K562 (cell line): ENCODE data around the gene DHX29. TPM values are rescaled to one million over a fixed set of nuclear protein-coding genes. Genes with fewer than 3 reads are reported as not detected.
A peak's percentile ranks its signal among the peaks of the same experiment; 100 is the strongest.

Experiments used
- CBX3 ChIP-seq, 2 experiments: IDR thresholded peaks; 1 replicate in 1 of 2; 2 replicates in 1 of 2; pipeline ENCODE4 v1.6.1; 2012; ENCODE audit warnings: inconsistent platforms in 2 of 2, low read length in 2 of 2, borderline replicate concordance in 1 of 2, control low read depth in 1 of 2
- HDGF ChIP-seq: fragments of 450-650 bp; IDR thresholded peaks from 2 replicates; pipeline ENCODE4 v1.6.1; 2016
- HIVEP1 ChIP-seq: fragments of 250-450 bp; sonication (Bioruptor Pico); IDR thresholded peaks from 2 replicates; pipeline ENCODE4 v1.4.0; 2020; ENCODE audit warnings: mild to moderate bottlenecking
- RFX7 ChIP-seq: fragments of 250-450 bp; sonication (Bioruptor Pico); IDR thresholded peaks from 2 replicates; pipeline ENCODE4 v1.5.1; 2021; ENCODE audit warnings: mild to moderate bottlenecking
- SMAD4 ChIP-seq: fragments of 250-450 bp; sonication (Bioruptor Pico); conservative IDR thresholded peaks from 2 replicates; pipeline ENCODE4 v1.8.0; 2021; ENCODE audit warnings: inconsistent platforms, mild to moderate bottlenecking, moderate library complexity
- SUPT5H ChIP-seq: fragments of 450-650 bp; IDR thresholded peaks from 2 replicates; pipeline ENCODE4 v1.6.1; 2016
- TCF3 ChIP-seq: sonication (generic); formaldehyde crosslinking; IDR thresholded peaks from 2 replicates; pipeline ENCODE4 v1.4.0; 2020; ENCODE audit warnings: mild to moderate bottlenecking, missing genetic modification reagents
- polyA plus RNA-seq, 8 experiments: library from polyadenylated mRNA; depleted of rRNA in 4 of 8; stranded (reverse) in 5 of 8; unstranded in 3 of 8; fragments of >200 nt; fragmentation: Nextera tagmentation in 2 of 8; fragmentation: Illumina TruSeq in 1 of 8; extraction: Ambion mirVana in 2 of 8; extraction: Trizol in 1 of 8; gene quantifications; 2 replicates each; pipeline versions ENCODE4 v1.2.1 to v1.2.3, GENCODE V29; 2011 to 2014; ENCODE audit warnings: inconsistent platforms in 1 of 8, missing spikeins in 1 of 8
- total RNA-seq, 7 experiments: library from RNA; depleted of rRNA in 6 of 7; stranded (reverse); fragments of >200 nt in 6 of 7; fragmentation: Illumina TruSeq in 2 of 7; extraction: Trizol in 2 of 7; gene quantifications; 2 replicates each; pipeline versions ENCODE4 v1.2.1 to v1.2.3, GENCODE V29; 2011 to 2021; ENCODE audit warnings: low replicate concordance in 1 of 7
- TF ChIP-seq, protein P1 (sequence below): fragments of 450-650 bp; IDR thresholded peaks from 2 replicates; pipeline ENCODE4 v1.6.1; 2016; ENCODE audit warnings: mild to moderate bottlenecking, moderate library complexity
- TF ChIP-seq, protein P2 (sequence below): sonication (generic); formaldehyde crosslinking; IDR thresholded peaks from 2 replicates; pipeline ENCODE4 v1.8.0; 2022; ENCODE audit warnings: mild to moderate bottlenecking, missing genetic modification reagents
- TF ChIP-seq, protein P3 (sequence below): sonication (generic); formaldehyde crosslinking; IDR thresholded peaks from 2 replicates; pipeline ENCODE4 v1.9.0; 2022; ENCODE audit warnings: mild to moderate bottlenecking, missing genetic modification reagents

The DHX29 gene
- total and polyA plus RNA-seq, 9 of the 15 experiments (the other 6 are each of a cell fraction or from before 2014, with no cell fraction given) = 7.5 to 42.1 (median 25.0) TPM

DNA sequence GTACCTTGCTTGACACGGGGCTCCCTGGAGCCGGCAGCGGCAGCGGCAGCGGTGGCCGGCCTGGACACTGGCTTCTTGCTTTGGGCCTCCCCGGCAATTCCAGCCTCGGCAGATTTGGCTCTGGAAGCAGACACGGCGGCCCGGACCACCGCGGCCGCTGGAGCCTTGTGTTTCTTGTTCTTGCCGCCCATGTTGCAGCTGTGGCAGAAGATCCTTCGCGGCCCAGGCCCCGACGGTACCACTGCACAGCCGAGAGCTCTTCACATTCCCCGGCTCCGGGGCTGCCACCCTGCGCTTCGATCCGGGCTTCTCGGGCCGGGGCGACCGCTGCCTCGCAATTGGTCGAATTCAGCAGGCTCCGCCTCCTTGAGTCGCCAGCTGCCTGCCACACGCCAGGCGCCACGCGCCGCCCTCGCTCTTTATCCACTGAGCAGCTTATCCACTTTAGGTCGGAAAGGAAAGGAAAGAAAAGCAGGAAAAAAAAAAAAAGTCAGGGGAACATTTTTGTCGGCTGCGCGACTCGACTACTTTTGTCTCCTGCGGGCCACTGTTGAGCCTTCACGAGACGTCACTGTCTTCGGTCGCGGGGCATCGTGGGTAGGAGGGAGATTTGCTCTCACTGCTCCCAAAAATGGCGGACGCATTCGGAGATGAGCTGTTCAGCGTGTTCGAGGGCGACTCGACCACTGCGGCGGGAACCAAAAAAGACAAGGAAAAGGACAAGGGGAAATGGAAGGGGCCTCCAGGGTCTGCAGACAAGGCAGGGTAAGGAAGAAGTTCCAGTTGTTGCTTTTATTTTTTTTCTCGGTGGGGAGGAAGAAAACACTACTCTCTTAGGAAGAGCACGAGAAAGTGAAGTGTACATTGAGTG lies at the start of gene DHX29, which contains the start of gene MTREX (continued):
- TF ChIP-seq, protein P1, sequence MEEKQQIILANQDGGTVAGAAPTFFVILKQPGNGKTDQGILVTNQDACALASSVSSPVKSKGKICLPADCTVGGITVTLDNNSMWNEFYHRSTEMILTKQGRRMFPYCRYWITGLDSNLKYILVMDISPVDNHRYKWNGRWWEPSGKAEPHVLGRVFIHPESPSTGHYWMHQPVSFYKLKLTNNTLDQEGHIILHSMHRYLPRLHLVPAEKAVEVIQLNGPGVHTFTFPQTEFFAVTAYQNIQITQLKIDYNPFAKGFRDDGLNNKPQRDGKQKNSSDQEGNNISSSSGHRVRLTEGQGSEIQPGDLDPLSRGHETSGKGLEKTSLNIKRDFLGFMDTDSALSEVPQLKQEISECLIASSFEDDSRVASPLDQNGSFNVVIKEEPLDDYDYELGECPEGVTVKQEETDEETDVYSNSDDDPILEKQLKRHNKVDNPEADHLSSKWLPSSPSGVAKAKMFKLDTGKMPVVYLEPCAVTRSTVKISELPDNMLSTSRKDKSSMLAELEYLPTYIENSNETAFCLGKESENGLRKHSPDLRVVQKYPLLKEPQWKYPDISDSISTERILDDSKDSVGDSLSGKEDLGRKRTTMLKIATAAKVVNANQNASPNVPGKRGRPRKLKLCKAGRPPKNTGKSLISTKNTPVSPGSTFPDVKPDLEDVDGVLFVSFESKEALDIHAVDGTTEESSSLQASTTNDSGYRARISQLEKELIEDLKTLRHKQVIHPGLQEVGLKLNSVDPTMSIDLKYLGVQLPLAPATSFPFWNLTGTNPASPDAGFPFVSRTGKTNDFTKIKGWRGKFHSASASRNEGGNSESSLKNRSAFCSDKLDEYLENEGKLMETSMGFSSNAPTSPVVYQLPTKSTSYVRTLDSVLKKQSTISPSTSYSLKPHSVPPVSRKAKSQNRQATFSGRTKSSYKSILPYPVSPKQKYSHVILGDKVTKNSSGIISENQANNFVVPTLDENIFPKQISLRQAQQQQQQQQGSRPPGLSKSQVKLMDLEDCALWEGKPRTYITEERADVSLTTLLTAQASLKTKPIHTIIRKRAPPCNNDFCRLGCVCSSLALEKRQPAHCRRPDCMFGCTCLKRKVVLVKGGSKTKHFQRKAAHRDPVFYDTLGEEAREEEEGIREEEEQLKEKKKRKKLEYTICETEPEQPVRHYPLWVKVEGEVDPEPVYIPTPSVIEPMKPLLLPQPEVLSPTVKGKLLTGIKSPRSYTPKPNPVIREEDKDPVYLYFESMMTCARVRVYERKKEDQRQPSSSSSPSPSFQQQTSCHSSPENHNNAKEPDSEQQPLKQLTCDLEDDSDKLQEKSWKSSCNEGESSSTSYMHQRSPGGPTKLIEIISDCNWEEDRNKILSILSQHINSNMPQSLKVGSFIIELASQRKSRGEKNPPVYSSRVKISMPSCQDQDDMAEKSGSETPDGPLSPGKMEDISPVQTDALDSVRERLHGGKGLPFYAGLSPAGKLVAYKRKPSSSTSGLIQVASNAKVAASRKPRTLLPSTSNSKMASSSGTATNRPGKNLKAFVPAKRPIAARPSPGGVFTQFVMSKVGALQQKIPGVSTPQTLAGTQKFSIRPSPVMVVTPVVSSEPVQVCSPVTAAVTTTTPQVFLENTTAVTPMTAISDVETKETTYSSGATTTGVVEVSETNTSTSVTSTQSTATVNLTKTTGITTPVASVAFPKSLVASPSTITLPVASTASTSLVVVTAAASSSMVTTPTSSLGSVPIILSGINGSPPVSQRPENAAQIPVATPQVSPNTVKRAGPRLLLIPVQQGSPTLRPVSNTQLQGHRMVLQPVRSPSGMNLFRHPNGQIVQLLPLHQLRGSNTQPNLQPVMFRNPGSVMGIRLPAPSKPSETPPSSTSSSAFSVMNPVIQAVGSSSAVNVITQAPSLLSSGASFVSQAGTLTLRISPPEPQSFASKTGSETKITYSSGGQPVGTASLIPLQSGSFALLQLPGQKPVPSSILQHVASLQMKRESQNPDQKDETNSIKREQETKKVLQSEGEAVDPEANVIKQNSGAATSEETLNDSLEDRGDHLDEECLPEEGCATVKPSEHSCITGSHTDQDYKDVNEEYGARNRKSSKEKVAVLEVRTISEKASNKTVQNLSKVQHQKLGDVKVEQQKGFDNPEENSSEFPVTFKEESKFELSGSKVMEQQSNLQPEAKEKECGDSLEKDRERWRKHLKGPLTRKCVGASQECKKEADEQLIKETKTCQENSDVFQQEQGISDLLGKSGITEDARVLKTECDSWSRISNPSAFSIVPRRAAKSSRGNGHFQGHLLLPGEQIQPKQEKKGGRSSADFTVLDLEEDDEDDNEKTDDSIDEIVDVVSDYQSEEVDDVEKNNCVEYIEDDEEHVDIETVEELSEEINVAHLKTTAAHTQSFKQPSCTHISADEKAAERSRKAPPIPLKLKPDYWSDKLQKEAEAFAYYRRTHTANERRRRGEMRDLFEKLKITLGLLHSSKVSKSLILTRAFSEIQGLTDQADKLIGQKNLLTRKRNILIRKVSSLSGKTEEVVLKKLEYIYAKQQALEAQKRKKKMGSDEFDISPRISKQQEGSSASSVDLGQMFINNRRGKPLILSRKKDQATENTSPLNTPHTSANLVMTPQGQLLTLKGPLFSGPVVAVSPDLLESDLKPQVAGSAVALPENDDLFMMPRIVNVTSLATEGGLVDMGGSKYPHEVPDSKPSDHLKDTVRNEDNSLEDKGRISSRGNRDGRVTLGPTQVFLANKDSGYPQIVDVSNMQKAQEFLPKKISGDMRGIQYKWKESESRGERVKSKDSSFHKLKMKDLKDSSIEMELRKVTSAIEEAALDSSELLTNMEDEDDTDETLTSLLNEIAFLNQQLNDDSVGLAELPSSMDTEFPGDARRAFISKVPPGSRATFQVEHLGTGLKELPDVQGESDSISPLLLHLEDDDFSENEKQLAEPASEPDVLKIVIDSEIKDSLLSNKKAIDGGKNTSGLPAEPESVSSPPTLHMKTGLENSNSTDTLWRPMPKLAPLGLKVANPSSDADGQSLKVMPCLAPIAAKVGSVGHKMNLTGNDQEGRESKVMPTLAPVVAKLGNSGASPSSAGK = peak; percentile 95
- TF ChIP-seq, protein P2, sequence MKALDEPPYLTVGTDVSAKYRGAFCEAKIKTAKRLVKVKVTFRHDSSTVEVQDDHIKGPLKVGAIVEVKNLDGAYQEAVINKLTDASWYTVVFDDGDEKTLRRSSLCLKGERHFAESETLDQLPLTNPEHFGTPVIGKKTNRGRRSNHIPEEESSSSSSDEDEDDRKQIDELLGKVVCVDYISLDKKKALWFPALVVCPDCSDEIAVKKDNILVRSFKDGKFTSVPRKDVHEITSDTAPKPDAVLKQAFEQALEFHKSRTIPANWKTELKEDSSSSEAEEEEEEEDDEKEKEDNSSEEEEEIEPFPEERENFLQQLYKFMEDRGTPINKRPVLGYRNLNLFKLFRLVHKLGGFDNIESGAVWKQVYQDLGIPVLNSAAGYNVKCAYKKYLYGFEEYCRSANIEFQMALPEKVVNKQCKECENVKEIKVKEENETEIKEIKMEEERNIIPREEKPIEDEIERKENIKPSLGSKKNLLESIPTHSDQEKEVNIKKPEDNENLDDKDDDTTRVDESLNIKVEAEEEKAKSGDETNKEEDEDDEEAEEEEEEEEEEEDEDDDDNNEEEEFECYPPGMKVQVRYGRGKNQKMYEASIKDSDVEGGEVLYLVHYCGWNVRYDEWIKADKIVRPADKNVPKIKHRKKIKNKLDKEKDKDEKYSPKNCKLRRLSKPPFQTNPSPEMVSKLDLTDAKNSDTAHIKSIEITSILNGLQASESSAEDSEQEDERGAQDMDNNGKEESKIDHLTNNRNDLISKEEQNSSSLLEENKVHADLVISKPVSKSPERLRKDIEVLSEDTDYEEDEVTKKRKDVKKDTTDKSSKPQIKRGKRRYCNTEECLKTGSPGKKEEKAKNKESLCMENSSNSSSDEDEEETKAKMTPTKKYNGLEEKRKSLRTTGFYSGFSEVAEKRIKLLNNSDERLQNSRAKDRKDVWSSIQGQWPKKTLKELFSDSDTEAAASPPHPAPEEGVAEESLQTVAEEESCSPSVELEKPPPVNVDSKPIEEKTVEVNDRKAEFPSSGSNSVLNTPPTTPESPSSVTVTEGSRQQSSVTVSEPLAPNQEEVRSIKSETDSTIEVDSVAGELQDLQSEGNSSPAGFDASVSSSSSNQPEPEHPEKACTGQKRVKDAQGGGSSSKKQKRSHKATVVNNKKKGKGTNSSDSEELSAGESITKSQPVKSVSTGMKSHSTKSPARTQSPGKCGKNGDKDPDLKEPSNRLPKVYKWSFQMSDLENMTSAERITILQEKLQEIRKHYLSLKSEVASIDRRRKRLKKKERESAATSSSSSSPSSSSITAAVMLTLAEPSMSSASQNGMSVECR (CRISPR knock-in tag) = no peak
- TF ChIP-seq RFX7 (CRISPR knock-in tag) (no peak), TCF3 (CRISPR knock-in tag) (0 out of 2 replicates have a peak, but pooled peaks have one; percentile 8), HIVEP1 (no peak), SMAD4 (peak; percentile 58; the same call in 1 of the 2 replicates), SUPT5H (peak; percentile 94), CBX3 (IDR thresholded peaks at IDR 0.05; ENCODE audit: borderline replicate concordance in 1 of 2, low read length in 2 of 2) (0 out of 3 replicates have a peak, but pooled peaks of 1 of the 2 experiments have one; percentile 39), HDGF (0 out of 2 replicates have a peak, but pooled peaks have one; percentile 49)
- TF ChIP-seq, protein P3, sequence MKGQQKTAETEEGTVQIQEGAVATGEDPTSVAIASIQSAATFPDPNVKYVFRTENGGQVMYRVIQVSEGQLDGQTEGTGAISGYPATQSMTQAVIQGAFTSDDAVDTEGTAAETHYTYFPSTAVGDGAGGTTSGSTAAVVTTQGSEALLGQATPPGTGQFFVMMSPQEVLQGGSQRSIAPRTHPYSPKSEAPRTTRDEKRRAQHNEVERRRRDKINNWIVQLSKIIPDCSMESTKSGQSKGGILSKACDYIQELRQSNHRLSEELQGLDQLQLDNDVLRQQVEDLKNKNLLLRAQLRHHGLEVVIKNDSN (CRISPR knock-in tag) = 0 out of 2 replicates have a peak, but pooled peaks have one; percentile 44
